H1 (cell line): Measurements from ENCODE around the gene FSCN2. TPM values are rescaled to one million over a fixed set of nuclear protein-coding genes. Genes with fewer than 3 reads are reported as not detected.
A peak's percentile ranks its signal among the peaks of the same experiment; 100 is the strongest.

Experiments used
- ATF2 ChIP-seq: IDR thresholded peaks from 2 replicates; pipeline ENCODE4 v1.6.1; 2012; ENCODE audit warnings: low read length, inconsistent platforms
- ATF3 ChIP-seq: IDR thresholded peaks from 2 replicates; pipeline ENCODE4 v1.6.1; 2011; ENCODE audit warnings: low read depth, mild to moderate bottlenecking, low read length; ENCODE audit not compliant: insufficient read depth
- JUND ChIP-seq: IDR thresholded peaks from 2 replicates; pipeline ENCODE4 v1.6.1; 2011; ENCODE audit warnings: mild to moderate bottlenecking, improper control_type of control experiment, low read length
- KDM4A ChIP-seq: IDR thresholded peaks from one replicate; pipeline ENCODE4 v1.7.1; 2012; ENCODE audit warnings: low read depth, mild to moderate bottlenecking, moderate library complexity, low read length, inconsistent platforms; ENCODE audit not compliant: severe bottlenecking
- NANOG ChIP-seq: IDR thresholded peaks from 2 replicates; pipeline ENCODE4 v1.6.1; 2011; ENCODE audit warnings: low read length, low read depth, mild to moderate bottlenecking, inconsistent platforms; ENCODE audit not compliant: insufficient read depth, poor library complexity, severe bottlenecking
- SP1 ChIP-seq: IDR thresholded peaks from 2 replicates; pipeline ENCODE4 v1.6.1; 2011; ENCODE audit warnings: low read depth, low read length
- SRF ChIP-seq: IDR thresholded peaks from 2 replicates; pipeline ENCODE4 v1.6.1; 2011; ENCODE audit warnings: mild to moderate bottlenecking, low read depth, low read length, moderate library complexity
- USF2 ChIP-seq: IDR thresholded peaks from 2 replicates; pipeline ENCODE4 v1.6.1; 2011; ENCODE audit warnings: low read length, improper control_type of control experiment
- polyA plus RNA-seq, 7 experiments: library from polyadenylated mRNA; depleted of rRNA in 3 of 7; stranded (reverse) in 5 of 7; unstranded in 2 of 7; fragments of >200 nt in 5 of 7; fragments of 200-250 nt in 2 of 7; gene quantifications; 1 replicate in 5 of 7; 2 replicates in 1 of 7; 4 replicates in 1 of 7; pipeline versions ENCODE4 v1.2.1 to v1.2.3, GENCODE V29; 2011 to 2013; ENCODE audit warnings: missing spikeins in 2 of 7, mixed read lengths in 2 of 7
- total RNA-seq: library from RNA; stranded (reverse); fragmentation: NEBNext Ultra II Directional; extraction: Animal tissue kit (Norgen Biotek cat#: 25700); gene quantifications from 2 replicates; pipeline ENCODE4 v1.2.1, GENCODE V29; 2021

FSCN2 gene
- total and polyA plus RNA-seq, 2 of the 8 experiments (the other 6 are each of a cell fraction or from before 2014, with no cell fraction given) = 0.18 to 0.30 TPM

- TF ChIP-seq NANOG (no peak), SRF (no peak), KDM4A (peak; percentile 68), USF2 (peak; percentile 13; the same call in 1 of the 2 replicates), JUND (no peak), SP1 (no peak), ATF2 (no peak), ATF3 (peak; percentile 89; the same call in 1 of the 2 replicates)
Measured at GRCh38 chr17:81552244-81553017, 24.3 kb downstream of the FSCN2 start, which contains the start of gene FAAP100 (continued).
